ENCODE measurements around the gene AMDHD1.
A peak's percentile ranks its signal among the peaks of the same experiment; 100 is the strongest.

Gene AMDHD1

GRCh38 chr12:95942524-95943329 lies 404 bp upstream of the AMDHD1 start, which contains the start of gene CCDC38:
Gene CCDC38 (minus strand): TSS chr12:95942614. CDS start chr12:95936509, 6,105 bp downstream.
- peak within 1 kb of the TSS; percentile 71 for H3K27ac ChIP-seq (ENCODE audit: insufficient read depth, low read length, poor library complexity, severe bottlenecking)
- peak within 1 kb of the TSS; percentile 93 for H3K4me3 ChIP-seq (ENCODE audit: insufficient read depth, low read depth, low read length, poor library complexity, severe bottlenecking)
- peak; percentile 66 to 75 (median 67) for DNase-seq
- no peaks in the 10 kb centered on the region for H3K9me3 ChIP-seq (ENCODE audit: control insufficient read depth, low read length)
- H3K4me1 ChIP-seq (ENCODE audit: control insufficient read depth, insufficient read depth, low read length, poor library complexity, severe bottlenecking), result peaks cover 6% of the 10 kb centered on the region
- no peaks in the 10 kb centered on the region for H3K27me3 ChIP-seq (replicated peaks; ENCODE audit: control insufficient read depth, insufficient read depth, low read length, poor library complexity, severe bottlenecking)
- H3K36me3 ChIP-seq (ENCODE audit: control insufficient read depth, insufficient read depth, low read length), result no peaks in the 10 kb centered on the region

- no peak overlapping the region for H3K27ac ChIP-seq (ENCODE audit: insufficient read depth, low read length, poor library complexity, severe bottlenecking)
- no peak for DNase-seq
- H3K4me3 ChIP-seq (ENCODE audit: insufficient read depth, low read depth, low read length, poor library complexity, severe bottlenecking), result peak overlapping the region; percentile 93
- H3K27me3 ChIP-seq (replicated peaks; ENCODE audit: control insufficient read depth, insufficient read depth, low read length, poor library complexity, severe bottlenecking), result no peaks in the 10 kb centered on the region
- peaks cover 6% of the 10 kb centered on the region for H3K4me1 ChIP-seq (ENCODE audit: control insufficient read depth, insufficient read depth, low read length, poor library complexity, severe bottlenecking)
- H3K9me3 ChIP-seq (ENCODE audit: control insufficient read depth, low read length), result no peaks in the 10 kb centered on the region
- no peaks in the 10 kb centered on the region for H3K36me3 ChIP-seq (ENCODE audit: control insufficient read depth, insufficient read depth, low read length)
These were observed 1.1 kb downstream of the AMDHD1 start for GRCh38 chr12:95944108-95944704.

GRCh38 chr12:95949477-95950206 lies 6.5 kb downstream of the AMDHD1 start:
- no peaks in the 10 kb centered on the region for H3K27me3 ChIP-seq (replicated peaks; ENCODE audit: control insufficient read depth, insufficient read depth, low read length, poor library complexity, severe bottlenecking)
- DNase-seq, result no peak
- H3K27ac ChIP-seq (ENCODE audit: insufficient read depth, low read length, poor library complexity, severe bottlenecking), result no peak overlapping the region
- H3K4me1 ChIP-seq (ENCODE audit: control insufficient read depth, insufficient read depth, low read length, poor library complexity, severe bottlenecking), result no peaks in the 10 kb centered on the region
- H3K4me3 ChIP-seq (ENCODE audit: insufficient read depth, low read depth, low read length, poor library complexity, severe bottlenecking), result no peak overlapping the region
- no peaks in the 10 kb centered on the region for H3K36me3 ChIP-seq (ENCODE audit: control insufficient read depth, insufficient read depth, low read length)
- no peaks in the 10 kb centered on the region for H3K9me3 ChIP-seq (ENCODE audit: control insufficient read depth, low read length)

GRCh38 chr12:95951515-95951914 lies 8.4 kb downstream of the AMDHD1 start:
- Histone ChIP-seq H3K4me1 (ENCODE audit: control insufficient read depth, insufficient read depth, low read length, poor library complexity, severe bottlenecking) (no peaks in the 10 kb centered on the region), H3K4me3 (ENCODE audit: insufficient read depth, low read depth, low read length, poor library complexity, severe bottlenecking) (no peak overlapping the region), H3K27ac (ENCODE audit: insufficient read depth, low read length, poor library complexity, severe bottlenecking) (no peak overlapping the region), H3K36me3 (ENCODE audit: control insufficient read depth, insufficient read depth, low read length) (no peaks in the 10 kb centered on the region), H3K9me3 (ENCODE audit: control insufficient read depth, low read length) (no peaks in the 10 kb centered on the region), H3K27me3 (replicated peaks; ENCODE audit: control insufficient read depth, insufficient read depth, low read length, poor library complexity, severe bottlenecking) (no peaks in the 10 kb centered on the region)
- DNase-seq, result no peak

- Histone ChIP-seq H3K4me3 (ENCODE audit: insufficient read depth, low read depth, low read length, poor library complexity, severe bottlenecking) (no peak overlapping the region), H3K4me1 (ENCODE audit: control insufficient read depth, insufficient read depth, low read length, poor library complexity, severe bottlenecking) (no peaks in the 10 kb centered on the region), H3K36me3 (ENCODE audit: control insufficient read depth, insufficient read depth, low read length) (no peaks in the 10 kb centered on the region), H3K27me3 (replicated peaks; ENCODE audit: control insufficient read depth, insufficient read depth, low read length, poor library complexity, severe bottlenecking) (no peaks in the 10 kb centered on the region), H3K27ac (ENCODE audit: insufficient read depth, low read length, poor library complexity, severe bottlenecking) (no peak overlapping the region), H3K9me3 (ENCODE audit: control insufficient read depth, low read length) (no peaks in the 10 kb centered on the region)
- DNase-seq, result no peak
These were observed 9.9 kb downstream of the AMDHD1 start for GRCh38 chr12:95953000-95953399.

GRCh38 chr12:95955549-95956159 lies 12.5 kb downstream of the AMDHD1 start:
- Histone ChIP-seq H3K4me3 (ENCODE audit: insufficient read depth, low read depth, low read length, poor library complexity, severe bottlenecking) (no peak overlapping the region), H3K27me3 (replicated peaks; ENCODE audit: control insufficient read depth, insufficient read depth, low read length, poor library complexity, severe bottlenecking) (no peaks in the 10 kb centered on the region), H3K27ac (ENCODE audit: insufficient read depth, low read length, poor library complexity, severe bottlenecking) (no peak overlapping the region), H3K36me3 (ENCODE audit: control insufficient read depth, insufficient read depth, low read length) (no peaks in the 10 kb centered on the region), H3K9me3 (ENCODE audit: control insufficient read depth, low read length) (no peaks in the 10 kb centered on the region), H3K4me1 (ENCODE audit: control insufficient read depth, insufficient read depth, low read length, poor library complexity, severe bottlenecking) (no peaks in the 10 kb centered on the region)
- no peak for DNase-seq

GRCh38 chr12:95956557-95957145 lies 13.5 kb downstream of the AMDHD1 start:
- no peak for DNase-seq
- Histone ChIP-seq H3K4me3 (ENCODE audit: insufficient read depth, low read depth, low read length, poor library complexity, severe bottlenecking) (no peak overlapping the region), H3K4me1 (ENCODE audit: control insufficient read depth, insufficient read depth, low read length, poor library complexity, severe bottlenecking) (no peaks in the 10 kb centered on the region), H3K27ac (ENCODE audit: insufficient read depth, low read length, poor library complexity, severe bottlenecking) (no peak overlapping the region), H3K9me3 (ENCODE audit: control insufficient read depth, low read length) (no peaks in the 10 kb centered on the region), H3K27me3 (replicated peaks; ENCODE audit: control insufficient read depth, insufficient read depth, low read length, poor library complexity, severe bottlenecking) (no peaks in the 10 kb centered on the region), H3K36me3 (ENCODE audit: control insufficient read depth, insufficient read depth, low read length) (no peaks in the 10 kb centered on the region)

- Histone ChIP-seq H3K27me3 (replicated peaks; ENCODE audit: control insufficient read depth, insufficient read depth, low read length, poor library complexity, severe bottlenecking) (no peaks in the 10 kb centered on the region), H3K9me3 (ENCODE audit: control insufficient read depth, low read length) (no peaks in the 10 kb centered on the region), H3K27ac (ENCODE audit: insufficient read depth, low read length, poor library complexity, severe bottlenecking) (no peak overlapping the region), H3K4me3 (ENCODE audit: insufficient read depth, low read depth, low read length, poor library complexity, severe bottlenecking) (no peak overlapping the region), H3K36me3 (ENCODE audit: control insufficient read depth, insufficient read depth, low read length) (no peaks in the 10 kb centered on the region), H3K4me1 (ENCODE audit: control insufficient read depth, insufficient read depth, low read length, poor library complexity, severe bottlenecking) (no peaks in the 10 kb centered on the region)
- no peak for DNase-seq
These were observed 16.0 kb downstream of the AMDHD1 start for GRCh38 chr12:95959107-95959506.

GRCh38 chr12:95960241-95960640 lies 17.1 kb downstream of the AMDHD1 start:
- H3K36me3 ChIP-seq (ENCODE audit: control insufficient read depth, insufficient read depth, low read length), result no peaks in the 10 kb centered on the region
- no peaks in the 10 kb centered on the region for H3K9me3 ChIP-seq (ENCODE audit: control insufficient read depth, low read length)
- no peaks in the 10 kb centered on the region for H3K27me3 ChIP-seq (replicated peaks; ENCODE audit: control insufficient read depth, insufficient read depth, low read length, poor library complexity, severe bottlenecking)
- H3K4me1 ChIP-seq (ENCODE audit: control insufficient read depth, insufficient read depth, low read length, poor library complexity, severe bottlenecking), result no peaks in the 10 kb centered on the region
- DNase-seq, result no peak
- H3K27ac ChIP-seq (ENCODE audit: insufficient read depth, low read length, poor library complexity, severe bottlenecking), result no peak overlapping the region
- H3K4me3 ChIP-seq (ENCODE audit: insufficient read depth, low read depth, low read length, poor library complexity, severe bottlenecking), result no peak overlapping the region

All from effector memory CD4-positive, alpha-beta T cell (primary cell).